Transverse colon (tissue), 4 donors: ENCODE data around the gene EXTL2. TPM values are rescaled to one million over a fixed set of nuclear protein-coding genes. Genes with fewer than 3 reads are reported as not detected.

Experiments used
- DNase-seq: peaks from one replicate; pipeline ENCODE4 v3.0.0-alpha.2; 2019
- H3K27ac ChIP-seq, 4 donors: fragments of 200-600 bp; sonication (generic); 2 replicates each; pipeline ENCODE4 v1.5.1; 2016 to 2018; ENCODE audit warnings: inconsistent platforms in 4 of 4
- H3K27me3 ChIP-seq: fragments of 200-600 bp; sonication (generic); 2 replicates; pipeline ENCODE4 v1.5.1; 2017; ENCODE audit warnings: inconsistent platforms
- H3K36me3 ChIP-seq, 4 donors: fragments of 200-600 bp; sonication (generic); 2 replicates each; pipeline ENCODE4 v1.5.1; 2017 to 2019; ENCODE audit warnings: inconsistent platforms in 4 of 4
- H3K4me1 ChIP-seq, 4 donors: fragments of 200-600 bp; sonication (generic); 2 replicates each; pipeline ENCODE4 v1.5.1; 2017 to 2020; ENCODE audit warnings: inconsistent platforms in 4 of 4
- H3K4me3 ChIP-seq, 4 donors: fragments of 200-600 bp; sonication (generic); 1 replicate in 1 of 4; 2 replicates in 3 of 4; pipeline versions ENCODE4 v1.5.1 to v1.6.1; 2017 to 2019; ENCODE audit warnings: inconsistent platforms in 4 of 4
- H3K9me3 ChIP-seq, 2 donors: fragments of 200-600 bp; sonication (generic); 2 replicates each; pipeline ENCODE4 v1.5.1; 2017 to 2019; ENCODE audit warnings: inconsistent platforms in 2 of 2
- CTCF ChIP-seq, 5 experiments: fragments of 200-600 bp in 3 of 5; fragments of 450-650 bp in 2 of 5; sonication (generic) in 3 of 5; IDR thresholded peaks; 1 replicate in 2 of 5; 2 replicates in 3 of 5; pipeline ENCODE4 v1.5.1; 2016 to 2017; ENCODE audit warnings: antibody characterized with exemption in 5 of 5, inconsistent platforms in 3 of 5, mild to moderate bottlenecking in 2 of 5, moderate library complexity in 1 of 5
- EP300 ChIP-seq: sonication (generic); formaldehyde crosslinking; IDR thresholded peaks from one replicate; pipeline ENCODE4 v1.6.1; 2017; ENCODE audit warnings: antibody characterized with exemption, low read depth
- POLR2A ChIP-seq: fragments of 450-650 bp; IDR thresholded peaks from one replicate; pipeline ENCODE4 v1.6.1; 2016; ENCODE audit warnings: antibody characterized with exemption, mild to moderate bottlenecking, moderate library complexity
- POLR2AphosphoS5 ChIP-seq, 3 donors: sonication (generic); formaldehyde crosslinking; IDR thresholded peaks; one replicate each; pipeline ENCODE4 v1.6.1; 2016; ENCODE audit warnings: antibody characterized with exemption in 3 of 3
- whole genome bisulfite sequencing, 2 donors: methylation state at CpG; one replicate each; pipeline ENCODE4 v1.1.5; 2018; ENCODE audit warnings: low coverage in 1 of 2; 5-methylcytosine and 5-hydroxymethylcytosine counted together
- in situ Hi-C, 4 donors: fragments of 200-750 bp; cut with MboI; loops; one replicate each; pipeline versions ENCODE4 v1.15.0 to v1.15.1; 2017; ENCODE audit warnings: low sequenced_read_pairs in 3 of 4, low pct_ligation_motif_present in 1 of 4, low pct_unique_long_range_greater_than_20kb in 1 of 4
- intact Hi-C: fragments of 100-400 bp; cut with DNase I; formaldehyde crosslinking; loops from one replicate; pipeline ENCODE4 v1.15.1; 2023; ENCODE audit warnings: low total_unique reads
- total RNA-seq, 4 donors: library from RNA; depleted of rRNA; stranded (reverse); fragments of >200 nt; gene quantifications; one replicate each; pipeline ENCODE4 v1.1.0, GENCODE V29; 2016

Gene EXTL2
- total RNA-seq, 4 donors from 2014 or later: 0.37 to 11.1 (median 5.4) TPM

GRCh38 chr1:100909018-100909417 lies 14.4 kb upstream of the EXTL2 start:
- Histone ChIP-seq H3K4me1 (no peaks in the 10 kb centered on the region), H3K27me3 (no peaks in the 10 kb centered on the region), H3K36me3 (peaks cover 0 to 61% (median 14%) of the 10 kb centered on the region in 4 donors), H3K4me3 (no peak overlapping the region), H3K27ac (no peak overlapping the region), H3K9me3 (peaks cover 0 to 7% of the 10 kb centered on the region in 2 donors)
- DNase-seq: no peak
- TF ChIP-seq POLR2A: no peak
- TF ChIP-seq CTCF (IDR thresholded peaks at IDR 0.05): no peak
- TF ChIP-seq POLR2AphosphoS5 (IDR thresholded peaks at IDR 0.05): no peak
- no peak for TF ChIP-seq EP300
- intact Hi-C loops: no loop called here
- in situ Hi-C loops: loop anchor here in 1 of 4 donors (25.0 kb wide), 1 partner anchor 378 kb away; no protein-coding TSS in a partner anchor

- in situ Hi-C loops (loop anchor here in 1 of 4 donors (25.0 kb wide), 1 partner anchor 379 kb away; no protein-coding TSS in a partner anchor), intact Hi-C loops (no loop called here)
- H3K4me1 ChIP-seq: no peaks in the 10 kb centered on the region
- no peak overlapping the region for H3K27ac ChIP-seq
- TF ChIP-seq EP300: no peak
- no peak for TF ChIP-seq CTCF (IDR thresholded peaks at IDR 0.05)
- TF ChIP-seq POLR2A: no peak
- no peak for TF ChIP-seq POLR2AphosphoS5 (IDR thresholded peaks at IDR 0.05)
- H3K9me3 ChIP-seq: peaks cover 0 to 7% of the 10 kb centered on the region in 2 donors
- H3K4me3 ChIP-seq: no peak overlapping the region
- H3K27me3 ChIP-seq: no peaks in the 10 kb centered on the region
- DNase-seq: no peak
- WGBS, 2 donors: 80 to 90% methylated on average over 1 of the region's 1 CpG
- H3K36me3 ChIP-seq: peaks cover 0 to 51% (median 14%) of the 10 kb centered on the region in 4 donors
These were observed 13.2 kb upstream of the EXTL2 start for GRCh38 chr1:100907887-100908286.

GRCh38 chr1:100905181-100905580 lies 10.5 kb upstream of the EXTL2 start:
- no peaks in the 10 kb centered on the region for H3K27me3 ChIP-seq
- intact Hi-C loops (no loop called here), in situ Hi-C loops (loop anchor here in 1 of 4 donors (25.0 kb wide), 1 partner anchor 382 kb away; no protein-coding TSS in a partner anchor)
- WGBS, 2 donors: 97 to 100% methylated on average over 3 of the region's 3 CpGs
- TF ChIP-seq POLR2AphosphoS5 (IDR thresholded peaks at IDR 0.05): no peak
- no peak for TF ChIP-seq EP300
- no peak for TF ChIP-seq POLR2A
- no peak for TF ChIP-seq CTCF (IDR thresholded peaks at IDR 0.05)
- peaks cover 0 to 7% of the 10 kb centered on the region in 2 donors for H3K9me3 ChIP-seq
- H3K36me3 ChIP-seq: peaks cover 0 to 38% (median 9%) of the 10 kb centered on the region in 4 donors
- no peak overlapping the region for H3K4me3 ChIP-seq
- no peaks in the 10 kb centered on the region for H3K4me1 ChIP-seq
- no peak for DNase-seq
- no peak overlapping the region for H3K27ac ChIP-seq

- DNase-seq: no peak
- Histone ChIP-seq H3K4me3 (no peak overlapping the region), H3K36me3 (peaks cover 0 to 37% (median 8%) of the 10 kb centered on the region in 4 donors), H3K27ac (no peak overlapping the region), H3K4me1 (no peaks in the 10 kb centered on the region), H3K27me3 (no peaks in the 10 kb centered on the region), H3K9me3 (peaks cover 0 to 7% of the 10 kb centered on the region in 2 donors)
- intact Hi-C loops (no loop called here), in situ Hi-C loops (loop anchor here in 1 of 4 donors (25.0 kb wide), 1 partner anchor 383 kb away; no protein-coding TSS in a partner anchor)
- WGBS, 2 donors: 99 to 100% methylated on average over 2 of the region's 2 CpGs
- TF ChIP-seq EP300: no peak
- TF ChIP-seq CTCF (IDR thresholded peaks at IDR 0.05): no peak
These were observed 9.9 kb upstream of the EXTL2 start for GRCh38 chr1:100904528-100904927.
